HepG2 (cell line): ENCODE data around the gene PLSCR5. TPM values are rescaled to one million over a fixed set of nuclear protein-coding genes. Genes with fewer than 3 reads are reported as not detected.

Experiments used
- ATF1 ChIP-seq: IDR thresholded peaks from 2 replicates; pipeline ENCODE4 v1.6.1; 2016; ENCODE audit warnings: mild to moderate bottlenecking, control low read depth
- DPF2 ChIP-seq: sonication (generic); formaldehyde crosslinking; IDR thresholded peaks from 2 replicates; pipeline ENCODE4 v1.4.0; 2020; ENCODE audit warnings: mild to moderate bottlenecking, low read depth, missing genetic modification reagents, borderline replicate concordance
- EHMT2 ChIP-seq: fragments of 200-600 bp; sonication (generic); IDR thresholded peaks from 2 replicates; pipeline ENCODE4 v1.7.0; 2017; ENCODE audit warnings: antibody characterized with exemption, low read depth, low read length, borderline replicate concordance
- SKI ChIP-seq: fragments of 450-650 bp; IDR thresholded peaks from one replicate; pipeline ENCODE4 v1.6.1; 2018; ENCODE audit warnings: mild to moderate bottlenecking; ENCODE audit not compliant: partially characterized antibody
- SMARCC2 ChIP-seq: fragments of 450-650 bp; IDR thresholded peaks from 2 replicates; pipeline ENCODE4 v1.6.1; 2017; ENCODE audit warnings: antibody characterized with exemption, mild to moderate bottlenecking
- SMYD3 ChIP-seq: sonication (generic); formaldehyde crosslinking; IDR thresholded peaks from 2 replicates; pipeline ENCODE4 v1.8.1; 2023; ENCODE audit warnings: mild to moderate bottlenecking, missing genetic modification reagents
- SNRNP70 ChIP-seq: fragments of 200-400 bp; formaldehyde crosslinking; IDR thresholded peaks from 2 replicates; pipeline ENCODE4 v1.6.1; 2017; ENCODE audit warnings: mild to moderate bottlenecking, low read depth, low read length, moderate library complexity
- SOX5 ChIP-seq: IDR thresholded peaks from 2 replicates; pipeline ENCODE4 v1.6.1; 2016; ENCODE audit warnings: borderline replicate concordance
- TAF1 ChIP-seq: sonication (generic); formaldehyde crosslinking; IDR thresholded peaks from 2 replicates; pipeline ENCODE4 v1.4.0; 2020; ENCODE audit warnings: missing genetic modification reagents
- THYN1 ChIP-seq: sonication (generic); formaldehyde crosslinking; IDR thresholded peaks from 2 replicates; pipeline ENCODE4 v1.8.1; 2023; ENCODE audit warnings: low read depth, mild to moderate bottlenecking, moderate library complexity, missing genetic modification reagents, borderline replicate concordance
- ZBTB10 ChIP-seq: sonication (generic); formaldehyde crosslinking; IDR thresholded peaks from 2 replicates; pipeline ENCODE4 v1.4.0; 2020; ENCODE audit warnings: missing genetic modification reagents, borderline replicate concordance
- ZBTB21 ChIP-seq: sonication (generic); formaldehyde crosslinking; IDR thresholded peaks from 2 replicates; pipeline ENCODE4 v1.4.0; 2020; ENCODE audit warnings: missing genetic modification reagents
- ZC3H4 ChIP-seq: sonication (generic); formaldehyde crosslinking; IDR thresholded peaks from 2 replicates; pipeline ENCODE4 v1.4.0; 2020; ENCODE audit warnings: missing genetic modification reagents, borderline replicate concordance
- ZNF326 ChIP-seq: sonication (generic); formaldehyde crosslinking; IDR thresholded peaks from 2 replicates; pipeline ENCODE4 v1.4.0; 2020; ENCODE audit warnings: missing genetic modification reagents, borderline replicate concordance
- ZNF33A ChIP-seq: sonication (generic); formaldehyde crosslinking; IDR thresholded peaks from 2 replicates; pipeline ENCODE4 v1.5.1; 2020; ENCODE audit warnings: missing genetic modification reagents, mild to moderate bottlenecking, moderate library complexity, borderline replicate concordance
- ZNF34 ChIP-seq: sonication (generic); formaldehyde crosslinking; IDR thresholded peaks from 2 replicates; pipeline ENCODE4 v1.4.0; 2020; ENCODE audit warnings: mild to moderate bottlenecking, missing genetic modification reagents, borderline replicate concordance
- ZNF550 ChIP-seq: sonication (generic); formaldehyde crosslinking; IDR thresholded peaks from 2 replicates; pipeline ENCODE4 v1.4.0; 2020; ENCODE audit warnings: mild to moderate bottlenecking, missing genetic modification reagents, borderline replicate concordance
- ZNF574 ChIP-seq: sonication (generic); formaldehyde crosslinking; IDR thresholded peaks from 2 replicates; pipeline ENCODE4 v1.4.0; 2020; ENCODE audit warnings: missing genetic modification reagents
- ZNF737 ChIP-seq: sonication (generic); formaldehyde crosslinking; IDR thresholded peaks from 2 replicates; pipeline ENCODE4 v1.5.0; 2020; ENCODE audit warnings: missing genetic modification reagents, mild to moderate bottlenecking, borderline replicate concordance
- ZSCAN31 ChIP-seq: sonication (generic); formaldehyde crosslinking; IDR thresholded peaks from 2 replicates; pipeline ENCODE4 v1.5.0; 2020; ENCODE audit warnings: low read depth, mild to moderate bottlenecking, missing genetic modification reagents
- polyA plus RNA-seq, 8 experiments: library from polyadenylated mRNA; depleted of rRNA in 3 of 8; stranded (reverse) in 7 of 8; unstranded in 1 of 8; fragments of >200 nt; fragmentation: Illumina TruSeq in 4 of 8; extraction: Trizol in 4 of 8; gene quantifications; 2 replicates each; pipeline versions ENCODE4 v1.2.1 to v1.2.3, GENCODE V29; 2011 to 2016; ENCODE audit warnings: low read depth in 4 of 8, missing spikeins in 1 of 8, mixed read lengths in 1 of 8; ENCODE audit not compliant: insufficient read depth in 1 of 8
- total RNA-seq, 5 experiments: library from RNA; depleted of rRNA; stranded (reverse); fragments of >200 nt; fragmentation: Illumina TruSeq; extraction: Trizol; gene quantifications; 2 replicates each; pipeline ENCODE4 v1.2.3, GENCODE V29; 2016; ENCODE audit warnings: low read depth in 1 of 5
- TF ChIP-seq, protein P1 (sequence below): sonication (generic); formaldehyde crosslinking; IDR thresholded peaks from 2 replicates; pipeline ENCODE4 v1.5.0; 2020; ENCODE audit warnings: mild to moderate bottlenecking, missing genetic modification reagents

Gene PLSCR5
- total and polyA plus RNA-seq, 2 of the 13 experiments (the other 11 are each of a cell fraction or from before 2014, with no cell fraction given), result 0.50 TPM; not detected in 1

DNA sequence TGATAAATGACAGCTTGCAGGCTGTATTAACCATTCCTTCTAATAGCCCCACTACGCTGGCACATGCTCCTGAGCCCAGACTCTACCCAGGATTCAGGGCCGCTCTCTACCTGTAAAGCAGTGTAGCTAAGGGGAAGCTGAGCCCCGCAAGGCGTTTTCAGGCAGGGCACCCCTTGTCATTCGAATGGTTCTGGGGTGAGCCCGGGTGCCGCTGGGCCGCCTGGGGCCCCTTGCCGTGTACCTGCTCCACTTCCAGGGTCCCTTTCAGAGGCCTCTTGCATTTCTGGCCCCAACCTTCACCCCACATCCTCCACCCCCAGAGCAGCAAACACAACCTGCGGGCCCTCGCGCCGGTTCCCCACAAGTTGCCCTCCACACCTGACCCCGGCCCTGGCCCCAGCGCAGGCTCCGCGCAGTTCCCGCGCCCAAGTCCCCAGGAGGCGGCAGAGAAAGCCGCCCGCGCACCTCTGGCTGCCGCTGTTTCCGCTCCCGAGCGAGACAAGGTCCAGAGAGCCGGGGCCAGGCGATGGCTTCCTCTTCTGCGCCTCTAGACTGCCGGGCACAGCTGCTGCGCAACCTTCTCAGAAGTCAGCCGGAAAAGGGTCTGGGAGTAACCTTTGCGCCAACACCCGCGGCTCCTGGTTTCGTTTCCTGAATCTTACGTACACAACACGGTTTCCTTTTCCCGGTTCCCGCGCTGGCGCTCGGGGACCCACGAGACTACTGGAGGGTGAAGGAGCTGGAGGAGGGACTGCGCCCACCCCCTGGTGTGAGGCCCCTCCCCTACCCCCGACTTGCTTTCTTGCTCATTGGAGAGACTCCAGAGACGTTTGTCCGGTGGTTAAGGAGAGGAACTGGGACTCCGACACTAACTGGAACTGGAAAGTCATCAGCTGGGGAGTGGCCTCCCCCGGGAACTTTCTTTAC lies 60.9 kb downstream of the PLSCR5 start, which contains the start of gene PLSCR1 (continued):
- TF ChIP-seq ZSCAN31 (CRISPR knock-in tag) (no peak), ZNF574 (peak; percentile 74), SNRNP70 (no peak), TAF1 (CRISPR knock-in tag) (peak; percentile 83), SMARCC2 (no peak), ZNF550 (CRISPR knock-in tag) (no peak), SMYD3 (CRISPR knock-in tag) (no peak), ZBTB10 (CRISPR knock-in tag) (no peak), ZC3H4 (no peak), DPF2 (CRISPR knock-in tag) (no peak), ZNF737 (CRISPR knock-in tag) (no peak), EHMT2 (no peak), SOX5 (0 out of 2 replicates have a peak, but pooled peaks have one; percentile 42), ATF1 (no peak), ZNF34 (CRISPR knock-in tag) (no peak), SKI (no peak), THYN1 (no peak), ZNF33A (CRISPR knock-in tag) (no peak), ZNF326 (CRISPR knock-in tag) (no peak), ZBTB21 (CRISPR knock-in tag) (no peak)
- TF ChIP-seq, protein P1, sequence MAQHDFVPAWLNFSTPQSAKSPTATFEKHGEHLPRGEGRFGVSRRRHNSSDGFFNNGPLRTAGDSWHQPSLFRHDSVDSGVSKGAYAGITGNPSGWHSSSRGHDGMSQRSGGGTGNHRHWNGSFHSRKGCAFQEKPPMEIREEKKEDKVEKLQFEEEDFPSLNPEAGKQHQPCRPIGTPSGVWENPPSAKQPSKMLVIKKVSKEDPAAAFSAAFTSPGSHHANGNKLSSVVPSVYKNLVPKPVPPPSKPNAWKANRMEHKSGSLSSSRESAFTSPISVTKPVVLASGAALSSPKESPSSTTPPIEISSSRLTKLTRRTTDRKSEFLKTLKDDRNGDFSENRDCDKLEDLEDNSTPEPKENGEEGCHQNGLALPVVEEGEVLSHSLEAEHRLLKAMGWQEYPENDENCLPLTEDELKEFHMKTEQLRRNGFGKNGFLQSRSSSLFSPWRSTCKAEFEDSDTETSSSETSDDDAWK (CRISPR knock-in tag), result no peak
